ENCODE results near the gene NAGLU.

Gene NAGLU

GRCh38 chr17:42517516-42517915 lies 18.5 kb upstream of the NAGLU start:
- H3K4me2 ChIP-seq (ENCODE audit: low read length): no peak overlapping the region
- H4K20me1 ChIP-seq (ENCODE audit: insufficient read depth, low read length): no peaks in the 10 kb centered on the region
- no peak overlapping the region for H3K4me3 ChIP-seq (ENCODE audit: low read length)
- H3K27me3 ChIP-seq (ENCODE audit: low read depth, low read length): no peaks in the 10 kb centered on the region
- no peaks in the 10 kb centered on the region for H3K79me2 ChIP-seq (ENCODE audit: low read length)
- no peak overlapping the region for H3K27ac ChIP-seq (ENCODE audit: low read length)
- H3K9me3 ChIP-seq (ENCODE audit: insufficient read depth, low read length): no peaks in the 10 kb centered on the region
- H3K36me3 ChIP-seq (replicated peaks; ENCODE audit: low read depth, low read length): peaks cover 18% of the 10 kb centered on the region
- no peak overlapping the region for H3K9ac ChIP-seq (ENCODE audit: low read length)
- no peak overlapping the region for H2AFZ ChIP-seq (ENCODE audit: low read depth, low read length)
- TF ChIP-seq CTCF (IDR thresholded peaks at IDR 0.05; ENCODE audit: low read depth, low read length): peak; percentile 97
- no peak for TF ChIP-seq EZH2phosphoT487 (IDR thresholded peaks at IDR 0.05; ENCODE audit: low read depth)
- H3K4me1 ChIP-seq (ENCODE audit: low read length): peaks cover 9% of the 10 kb centered on the region

- H3K27ac ChIP-seq (ENCODE audit: low read length): no peak overlapping the region
Measured at GRCh38 chr17:42518046-42518754, 17.8 kb upstream of the NAGLU start.

GRCh38 chr17:42518755-42519545 lies 17.1 kb upstream of the NAGLU start:
- peaks cover 4% of the 10 kb centered on the region for H3K4me1 ChIP-seq (ENCODE audit: low read length)
- peaks cover 15% of the 10 kb centered on the region for H3K36me3 ChIP-seq (replicated peaks; ENCODE audit: low read depth, low read length)
- no peaks in the 10 kb centered on the region for H3K27me3 ChIP-seq (ENCODE audit: low read depth, low read length)
- H3K4me2 ChIP-seq (ENCODE audit: low read length): no peak overlapping the region
- H3K4me3 ChIP-seq (ENCODE audit: low read length): no peak overlapping the region
- no peak overlapping the region for H3K27ac ChIP-seq (ENCODE audit: low read length)
- no peaks in the 10 kb centered on the region for H4K20me1 ChIP-seq (ENCODE audit: insufficient read depth, low read length)
- TF ChIP-seq EZH2phosphoT487 (IDR thresholded peaks at IDR 0.05; ENCODE audit: low read depth) (no peak), CTCF (IDR thresholded peaks at IDR 0.05; ENCODE audit: low read depth, low read length) (no peak)
- no peaks in the 10 kb centered on the region for H3K9me3 ChIP-seq (ENCODE audit: insufficient read depth, low read length)
- no peak overlapping the region for H2AFZ ChIP-seq (ENCODE audit: low read depth, low read length)
- no peak overlapping the region for H3K9ac ChIP-seq (ENCODE audit: low read length)
- H3K79me2 ChIP-seq (ENCODE audit: low read length): no peaks in the 10 kb centered on the region

More at GRCh38 chr17:42518046-42518754, 17.8 kb upstream of the NAGLU start:
- Histone ChIP-seq H3K79me2 (ENCODE audit: low read length) (no peaks in the 10 kb centered on the region), H3K4me2 (ENCODE audit: low read length) (no peak overlapping the region), H2AFZ (ENCODE audit: low read depth, low read length) (no peak overlapping the region), H3K36me3 (replicated peaks; ENCODE audit: low read depth, low read length) (peaks cover 18% of the 10 kb centered on the region), H3K9ac (ENCODE audit: low read length) (no peak overlapping the region), H3K27me3 (ENCODE audit: low read depth, low read length) (no peaks in the 10 kb centered on the region), H4K20me1 (ENCODE audit: insufficient read depth, low read length) (no peaks in the 10 kb centered on the region), H3K9me3 (ENCODE audit: insufficient read depth, low read length) (no peaks in the 10 kb centered on the region), H3K4me1 (ENCODE audit: low read length) (0 out of 2 replicates have a peak, but pooled peaks cover 3% of the 10 kb centered on the region), H3K4me3 (ENCODE audit: low read length) (no peak overlapping the region)
- TF ChIP-seq EZH2phosphoT487 (IDR thresholded peaks at IDR 0.05; ENCODE audit: low read depth): no peak
- TF ChIP-seq CTCF (IDR thresholded peaks at IDR 0.05; ENCODE audit: low read depth, low read length): no peak

Measured in OCI-LY3 (cell line).